ENCODE data around the gene ARHGDIA.

ARHGDIA gene

GRCh38 chr17:81822996-81823819, 47.9 kb downstream of the ARHGDIA start:
- in situ Hi-C loops (cut with HindIII; ENCODE audit: low sequenced_read_pairs), result no loop called here
- H3K4me3 ChIP-seq (ENCODE audit: low read depth, low read length), result no peak overlapping the region
- DNase-seq (ENCODE audit: low read depth, low spot score), result no peak
- TF ChIP-seq CTCF (IDR thresholded peaks at IDR 0.05; ENCODE audit: low read depth, low read length), result no peak

GRCh38 chr17:81822312-81822637, 48.9 kb downstream of the ARHGDIA start:
- TF ChIP-seq CTCF (IDR thresholded peaks at IDR 0.05; ENCODE audit: low read depth, low read length), result no peak
- H3K4me3 ChIP-seq (ENCODE audit: low read depth, low read length), result no peak overlapping the region
- in situ Hi-C loops (cut with HindIII; ENCODE audit: low sequenced_read_pairs), result no loop called here
- DNase-seq (ENCODE audit: low read depth, low spot score), result no peak

- H3K4me3 ChIP-seq (ENCODE audit: low read depth, low read length), result no peak overlapping the region
- peak; percentile 39 for TF ChIP-seq CTCF (IDR thresholded peaks at IDR 0.05; ENCODE audit: low read depth, low read length)
- in situ Hi-C loops (cut with HindIII; ENCODE audit: low sequenced_read_pairs), result no loop called here
- DNase-seq (ENCODE audit: low read depth, low spot score), result peak; percentile 34
Observed at GRCh38 chr17:81821603-81822311, 49.4 kb downstream of the ARHGDIA start.

GRCh38 chr17:81821147-81821546, 50.0 kb downstream of the ARHGDIA start:
- no peak for DNase-seq (ENCODE audit: low read depth, low spot score)
- H3K4me3 ChIP-seq (ENCODE audit: low read depth, low read length), result no peak overlapping the region
- in situ Hi-C loops (cut with HindIII; ENCODE audit: low sequenced_read_pairs), result no loop called here
- TF ChIP-seq CTCF (IDR thresholded peaks at IDR 0.05; ENCODE audit: low read depth, low read length), result no peak

GRCh38 chr17:81819708-81820107, 51.4 kb downstream of the ARHGDIA start:
- no peak overlapping the region for H3K4me3 ChIP-seq (ENCODE audit: low read depth, low read length)
- no peak for TF ChIP-seq CTCF (IDR thresholded peaks at IDR 0.05; ENCODE audit: low read depth, low read length)
- in situ Hi-C loops (cut with HindIII; ENCODE audit: low sequenced_read_pairs), result no loop called here
- DNase-seq (ENCODE audit: low read depth, low spot score), result no peak

GRCh38 chr17:81817758-81818147, 53.4 kb downstream of the ARHGDIA start:
- in situ Hi-C loops (cut with HindIII; ENCODE audit: low sequenced_read_pairs), result no loop called here
- no peak for TF ChIP-seq CTCF (IDR thresholded peaks at IDR 0.05; ENCODE audit: low read depth, low read length)
- no peak overlapping the region for H3K4me3 ChIP-seq (ENCODE audit: low read depth, low read length)
- no peak for DNase-seq (ENCODE audit: low read depth, low spot score)

All from astrocyte of the spinal cord (primary cell).